HT-29 (cell line): ENCODE results near the gene KLK14. TPM values are rescaled to one million over a fixed set of nuclear protein-coding genes. Genes with fewer than 3 reads are reported as not detected.

ENCODE experiments used
- DNase-seq: peaks from one replicate; pipeline ENCODE4 v3.0.0-alpha.2; 2015; ENCODE audit warnings: low spot score
- total RNA-seq: library from RNA; depleted of rRNA; stranded (reverse); fragments of >200 nt; shearing (Covaris generic); gene quantifications from 2 replicates; pipeline ENCODE4 v1.2.3, GENCODE V29; 2014; rRNA removed

Gene KLK14, protein sequence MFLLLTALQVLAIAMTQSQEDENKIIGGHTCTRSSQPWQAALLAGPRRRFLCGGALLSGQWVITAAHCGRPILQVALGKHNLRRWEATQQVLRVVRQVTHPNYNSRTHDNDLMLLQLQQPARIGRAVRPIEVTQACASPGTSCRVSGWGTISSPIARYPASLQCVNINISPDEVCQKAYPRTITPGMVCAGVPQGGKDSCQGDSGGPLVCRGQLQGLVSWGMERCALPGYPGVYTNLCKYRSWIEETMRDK
- total RNA-seq: not detected in 2 replicates

DNA sequence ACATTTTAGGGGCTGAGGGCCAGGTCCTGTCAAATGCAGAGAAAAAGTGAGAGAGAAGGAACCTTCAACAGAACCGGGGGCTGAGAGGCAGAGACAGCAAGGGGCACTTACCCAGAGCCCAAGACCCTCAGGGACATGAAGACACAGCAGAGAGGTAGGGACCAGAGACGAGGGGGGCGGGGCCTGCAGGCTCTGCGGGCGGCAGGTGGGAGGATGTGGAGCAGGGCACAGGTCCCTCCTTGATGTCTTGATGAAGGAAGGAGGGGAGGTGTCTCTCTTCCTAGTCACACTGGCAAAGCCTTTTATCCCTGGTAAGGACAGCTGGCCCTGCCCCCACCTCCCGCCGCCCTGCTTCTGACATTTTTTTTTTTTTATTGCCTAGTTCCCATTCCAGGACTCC, at the start of gene KLK14:
KLK14 (minus strand) TSS at position 277 of the 400 bp plus-strand sequence; CDS start at position 4, 273 bp downstream.
- no peak for DNase-seq

DNA sequence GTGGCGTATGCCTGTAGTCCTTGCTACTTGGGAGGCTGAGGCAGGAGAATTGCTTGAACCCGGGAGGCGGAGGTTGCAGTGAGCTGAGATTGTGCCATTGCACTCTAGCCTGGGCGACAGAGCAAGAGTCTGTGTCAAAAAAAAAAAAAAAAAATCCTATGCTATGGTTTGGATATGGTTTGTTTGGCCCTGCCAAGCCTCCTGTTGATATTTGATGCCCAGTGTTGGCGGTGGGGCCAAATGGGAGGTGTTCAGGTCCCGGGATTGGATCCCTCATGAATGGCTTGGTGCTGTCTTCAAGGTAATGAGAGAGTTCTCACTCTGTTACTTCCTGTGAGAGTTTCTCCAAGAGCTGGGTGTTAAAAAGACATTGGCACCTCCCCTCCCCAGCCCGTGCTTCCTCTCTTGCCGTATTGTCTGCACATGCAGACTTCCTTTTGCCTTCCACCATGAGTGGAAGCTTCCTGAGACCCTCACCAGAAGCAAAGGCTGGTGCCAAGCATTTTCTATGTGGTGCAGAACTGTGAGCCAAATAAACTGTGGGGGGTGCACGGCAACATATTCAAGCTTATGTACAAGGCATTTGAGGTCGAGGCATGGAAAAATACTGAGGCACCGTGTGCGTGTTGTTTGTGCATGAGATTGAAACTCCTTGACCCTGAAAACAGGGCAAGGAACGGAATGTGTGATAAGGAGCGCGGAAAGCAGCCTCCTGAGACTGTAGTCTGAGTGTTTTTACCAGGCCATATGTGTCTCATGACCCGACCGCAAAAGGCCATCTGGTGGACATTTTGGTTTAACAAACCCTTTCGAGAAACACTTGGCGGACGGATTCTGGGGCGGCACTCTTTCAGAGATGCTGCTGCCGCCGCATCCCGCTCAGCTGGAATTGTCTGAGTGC, 49.3 kb upstream of the KLK14 start:
- DNase-seq: no peak

DNA sequence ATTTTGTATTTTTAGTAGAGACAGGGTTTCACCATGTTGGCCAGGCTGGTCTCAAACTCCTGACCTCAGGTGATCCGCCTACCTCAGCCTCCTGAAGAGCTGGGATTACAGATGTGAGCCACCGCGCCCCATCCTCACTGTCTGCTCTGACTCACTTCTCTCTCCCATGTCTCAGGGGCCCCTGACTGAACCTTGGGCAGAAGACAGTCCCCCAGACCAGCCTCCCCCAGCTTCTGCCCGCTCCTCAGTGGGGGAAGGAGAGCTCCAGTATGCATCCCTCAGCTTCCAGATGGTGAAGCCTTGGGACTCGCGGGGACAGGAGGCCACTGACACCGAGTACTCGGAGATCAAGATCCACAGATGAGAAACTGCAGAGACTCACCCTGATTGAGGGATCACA, 47.0 kb upstream of the KLK14 start:
- DNase-seq: no peak

DNA sequence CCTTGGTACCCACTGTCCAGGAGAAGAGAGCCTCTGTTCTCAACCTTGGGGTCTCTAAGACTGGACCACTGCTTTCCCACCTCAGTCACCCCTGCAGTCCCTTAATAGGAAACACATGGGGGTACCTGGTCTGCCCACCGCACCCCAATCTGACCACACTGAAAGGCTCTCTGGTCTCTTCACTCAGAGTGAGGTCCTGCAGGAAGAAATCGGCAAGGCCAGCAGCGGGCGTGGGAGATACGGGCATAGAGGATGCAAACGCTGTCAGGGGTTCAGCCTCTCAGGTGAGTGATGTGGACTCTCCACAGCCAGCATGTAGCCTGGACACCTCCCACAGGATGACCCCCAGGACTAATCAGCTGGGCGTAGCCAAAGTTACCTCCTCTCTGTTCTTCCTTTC, 45.5 kb upstream of the KLK14 start:
- no peak for DNase-seq

- DNase-seq: no peak
Measured at GRCh38 chr19:51127755-51128154, 45.1 kb upstream of the KLK14 start.

GRCh38 chr19:51127032-51127431, 44.3 kb upstream of the KLK14 start:
- no peak for DNase-seq

GRCh38 chr19:51125421-51126075, 42.9 kb upstream of the KLK14 start:
- DNase-seq: no peak

DNA sequence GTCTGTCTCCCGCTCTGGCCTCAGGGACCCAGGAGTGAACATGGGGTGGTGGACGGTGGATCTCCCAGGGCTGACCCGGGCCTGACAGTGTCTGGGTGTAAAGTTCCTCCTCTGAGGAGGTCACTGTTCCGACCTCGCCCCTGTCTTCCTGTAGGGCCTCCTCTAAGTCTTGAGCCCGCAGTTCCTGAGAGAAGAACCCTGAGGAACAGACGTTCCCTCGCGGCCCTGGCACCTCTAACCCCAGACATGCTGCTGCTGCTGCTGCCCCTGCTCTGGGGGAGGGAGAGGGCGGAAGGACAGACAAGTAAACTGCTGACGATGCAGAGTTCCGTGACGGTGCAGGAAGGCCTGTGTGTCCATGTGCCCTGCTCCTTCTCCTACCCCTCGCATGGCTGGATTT, 42.0 kb upstream of the KLK14 start, which contains the start of gene SIGLEC9:
SIGLEC9 (plus strand) TSS at position 178 of the 400 bp plus-strand sequence; CDS start at position 247, 69 bp downstream.
- no peak for DNase-seq

DNA sequence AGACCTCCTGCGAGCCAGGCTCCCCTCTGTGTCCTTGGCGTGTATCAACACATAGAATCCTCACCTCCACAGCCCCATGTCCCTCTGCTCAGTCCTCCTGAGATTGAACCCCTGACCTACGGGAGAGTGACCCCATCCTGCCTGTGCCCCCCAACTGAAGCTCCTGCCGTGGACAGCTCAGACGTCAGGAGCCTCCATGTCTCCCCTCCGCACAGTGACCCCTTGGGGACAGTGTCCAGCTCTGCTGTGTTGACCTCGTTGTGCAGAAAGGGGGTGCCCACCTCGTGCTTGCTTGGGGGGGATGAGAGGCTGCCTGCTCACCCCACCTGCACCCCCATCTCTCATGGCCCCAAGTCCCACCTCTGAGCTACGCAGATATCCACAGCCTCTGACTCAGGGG, 41.5 kb upstream of the KLK14 start:
- DNase-seq: no peak

GRCh38 chr19:51123802-51124201, 41.1 kb upstream of the KLK14 start:
- no peak for DNase-seq

DNA sequence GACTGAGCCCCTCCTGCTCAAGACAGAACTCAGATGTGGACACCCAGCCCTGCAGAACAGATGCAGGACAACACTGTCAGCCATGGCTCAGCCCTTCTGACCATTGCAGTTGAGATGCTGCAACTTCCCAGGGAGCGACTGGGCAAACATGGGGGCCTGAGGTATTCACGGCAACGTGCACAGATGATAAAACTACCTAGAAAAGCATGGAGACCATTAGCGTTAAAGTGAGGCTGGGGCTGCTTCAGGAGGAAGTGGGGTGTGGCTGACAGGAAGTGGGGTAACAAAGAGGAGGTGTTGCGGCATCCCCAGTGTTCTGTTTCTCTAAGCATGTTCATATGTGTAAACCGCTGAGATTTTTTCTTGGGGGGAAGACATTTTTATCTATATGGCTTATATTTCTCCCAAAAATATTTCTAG, 40.7 kb upstream of the KLK14 start:
- DNase-seq: no peak

DNA sequence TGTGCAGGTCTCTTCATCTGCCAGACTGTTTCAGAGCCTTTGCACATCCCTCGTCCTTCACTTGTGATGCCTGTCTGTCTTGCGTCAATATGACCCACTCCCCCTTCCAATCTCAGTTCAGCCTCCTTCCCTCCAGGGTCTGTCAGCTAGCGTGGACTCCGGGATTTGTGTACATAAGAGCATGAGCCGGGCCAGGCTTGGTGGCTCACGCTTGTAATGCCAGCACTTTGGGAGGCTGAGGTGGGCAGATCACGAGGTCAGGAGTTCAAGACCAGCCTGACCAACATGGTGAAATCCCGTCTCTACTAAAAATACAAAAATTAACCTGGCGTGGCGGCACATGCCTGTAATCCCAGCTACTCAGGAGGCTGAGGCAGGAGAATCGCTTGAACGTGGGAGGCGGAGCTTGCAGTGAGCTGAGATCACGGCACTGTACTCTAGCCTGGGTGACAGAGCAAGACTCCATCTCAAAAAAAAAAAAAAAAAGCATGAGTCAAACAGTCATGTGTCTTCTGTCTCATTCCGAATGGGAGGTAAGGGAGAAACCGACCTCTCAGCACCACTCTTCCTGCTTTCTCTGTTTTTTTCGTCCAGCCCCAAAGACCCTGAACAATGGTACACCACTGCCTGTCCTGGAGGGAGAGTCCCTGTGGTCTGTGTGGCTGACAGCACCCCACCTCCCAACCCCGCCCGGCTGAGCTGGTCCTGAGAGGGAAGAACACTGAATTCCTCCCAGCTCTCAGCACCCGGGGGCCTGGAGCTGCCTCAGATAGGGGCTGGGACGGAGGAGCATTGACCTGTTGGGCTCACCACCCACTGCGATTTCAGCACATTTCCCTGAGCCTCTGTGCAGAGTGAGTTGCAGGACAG, 39.7 kb upstream of the KLK14 start:
- DNase-seq: no peak

- DNase-seq: no peak
Measured at GRCh38 chr19:51121257-51121656, 38.6 kb upstream of the KLK14 start.

DNA sequence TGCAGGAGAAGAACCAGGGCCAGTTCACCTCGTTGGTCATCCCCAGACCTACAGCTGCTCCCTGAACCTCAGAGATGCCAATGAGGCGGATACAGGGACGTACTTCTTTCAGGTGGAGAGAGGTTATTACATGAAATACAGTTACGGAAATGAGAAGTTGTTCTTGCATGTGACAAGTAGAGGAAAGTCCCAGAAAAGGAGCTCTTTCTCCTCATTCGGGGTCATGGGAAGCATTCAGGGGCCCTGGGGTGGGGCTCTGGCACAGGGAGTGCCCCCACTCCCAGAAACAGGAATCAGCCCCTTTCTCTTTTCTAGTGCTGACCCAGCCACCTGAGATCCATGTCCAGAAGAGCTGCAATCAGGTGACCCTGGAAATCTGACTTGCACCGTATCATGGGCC, 37.5 kb upstream of the KLK14 start:
- DNase-seq: no peak

DNA sequence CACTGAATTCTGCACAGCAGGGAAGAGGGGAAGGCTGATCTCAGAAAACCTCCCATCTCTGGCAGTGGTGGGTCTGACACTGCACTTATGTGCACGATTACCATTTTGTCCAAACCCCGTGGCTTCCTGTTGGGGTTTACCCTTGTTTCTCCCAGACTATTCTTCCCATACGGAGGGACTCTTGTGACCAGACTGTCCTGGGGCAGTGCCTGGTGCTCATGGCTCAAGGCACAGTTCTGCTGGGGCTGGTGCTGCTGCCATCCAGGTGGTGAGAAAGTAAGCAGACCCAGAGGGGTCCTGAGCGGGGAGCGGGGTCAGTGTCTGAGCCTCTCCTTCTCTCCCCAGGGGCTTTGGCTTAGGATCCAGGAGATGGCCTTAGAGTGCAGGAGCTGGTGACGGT, 36.9 kb upstream of the KLK14 start:
- no peak for DNase-seq

DNA sequence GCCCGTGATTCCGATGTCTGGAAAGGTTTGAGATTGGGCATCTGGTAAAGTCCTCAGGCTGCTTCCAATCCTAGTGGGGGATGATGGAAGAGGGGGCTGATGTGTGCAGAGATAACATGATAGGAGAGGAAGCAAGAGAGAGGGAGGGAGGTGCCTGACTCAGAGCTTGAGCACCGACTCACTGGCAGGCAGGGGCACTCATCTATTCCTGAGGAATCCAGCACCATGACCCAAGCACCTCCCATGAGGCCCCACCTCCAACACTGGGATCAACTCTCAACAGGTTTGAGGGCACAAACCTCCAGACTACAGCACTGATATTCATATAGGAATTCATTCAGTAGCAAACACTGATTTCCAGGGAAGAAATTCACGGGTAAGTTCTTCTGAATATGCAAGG, 36.4 kb upstream of the KLK14 start:
- DNase-seq: no peak

DNA sequence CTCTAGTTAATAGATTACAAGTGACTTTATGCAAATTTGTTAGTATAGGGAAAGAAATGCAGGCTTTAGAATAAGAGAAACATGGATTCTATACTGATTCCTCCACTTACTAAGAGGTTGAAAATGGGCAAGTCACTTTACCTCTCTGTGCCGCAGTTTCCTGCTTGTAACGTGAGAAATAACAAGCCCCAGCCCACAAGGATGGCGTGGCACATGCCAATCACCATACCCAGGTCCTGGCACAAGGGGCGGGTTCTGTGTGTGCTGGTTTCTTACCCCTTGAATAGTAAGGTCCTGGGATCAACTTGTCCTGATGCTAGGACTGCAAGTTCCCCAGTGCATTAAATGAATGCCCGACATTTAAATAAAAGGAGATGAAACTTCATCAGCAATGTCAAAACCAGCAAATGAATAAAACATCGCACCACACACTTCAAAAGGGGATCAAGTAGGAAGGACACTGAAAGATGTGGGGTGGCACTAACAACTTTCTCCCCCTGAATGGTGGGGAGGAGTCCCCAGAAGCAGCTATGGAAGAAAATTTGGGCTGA, 34.1 kb upstream of the KLK14 start:
- no peak for DNase-seq

DNA sequence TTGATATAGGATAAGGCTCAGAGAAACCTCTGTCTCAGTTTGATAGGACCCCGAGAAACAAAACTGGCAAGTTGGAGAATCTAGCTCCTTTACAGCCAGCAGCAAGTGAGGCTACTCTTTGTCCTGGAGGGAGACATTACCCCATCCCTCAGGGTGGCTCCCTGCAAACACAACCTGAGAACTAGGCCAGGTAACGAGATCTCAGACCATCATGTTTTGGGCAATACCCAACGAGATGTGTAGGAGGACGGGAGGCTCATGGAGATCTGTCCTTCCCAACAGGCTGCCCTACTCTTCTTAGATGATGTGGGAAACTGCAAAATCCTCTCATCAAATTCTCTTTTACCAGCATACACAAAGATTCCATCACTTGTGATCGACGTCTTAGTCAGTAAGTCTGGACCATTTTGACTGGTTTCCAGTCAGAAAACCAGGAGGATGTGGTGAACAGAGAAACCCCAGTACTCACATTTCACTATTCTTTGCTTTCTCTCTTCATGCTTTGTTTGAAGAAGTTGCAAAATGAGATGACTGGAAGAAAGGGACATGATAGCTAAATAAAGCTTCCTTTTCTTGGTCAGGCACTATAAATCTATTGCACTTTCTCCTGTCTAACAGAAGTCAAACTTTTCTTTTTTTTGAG, 31.5 kb upstream of the KLK14 start:
- no peak for DNase-seq

DNA sequence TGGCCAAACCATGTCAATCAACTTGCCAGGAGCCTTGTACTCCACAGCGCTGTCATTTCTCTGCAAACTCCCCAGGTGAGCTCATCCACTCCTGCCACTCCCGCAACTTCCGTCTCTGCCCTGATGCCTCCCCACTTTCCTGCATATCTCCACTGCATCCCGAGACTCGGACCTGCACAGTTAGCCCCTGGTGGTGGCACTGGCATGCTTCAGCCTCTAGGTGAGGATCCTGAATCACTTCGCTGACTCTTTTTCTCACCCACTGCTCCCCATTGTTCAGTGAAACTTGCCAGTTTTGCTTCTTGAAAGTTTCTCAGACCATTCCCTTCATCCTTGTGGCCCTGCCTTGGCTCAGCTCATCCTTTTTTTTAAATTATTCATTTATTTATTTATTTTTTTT, 28.9 kb upstream of the KLK14 start:
- DNase-seq: peak; percentile 66

- no peak for DNase-seq
Measured at GRCh38 chr19:51110666-51110971, 27.9 kb upstream of the KLK14 start.

- no peak for DNase-seq
Measured at GRCh38 chr19:51108805-51109146, 26.1 kb upstream of the KLK14 start.
